GM18951 (cell line): ENCODE data around the gene SSBP3.

Experiments
- POLR2A ChIP-seq: IDR thresholded peaks from 4 replicates; pipeline ENCODE4 v1.6.1; 2011; ENCODE audit warnings: mild to moderate bottlenecking; ENCODE audit not compliant: insufficient read length, insufficient read depth; ENCODE audit errors: extremely low read depth
- in situ Hi-C: fragments of 300-500 bp; cut with MboI; formaldehyde crosslinking; loops from one replicate; pipeline ENCODE4 v1.12.0; 2022; ENCODE audit warnings: low sequenced_read_pairs, mixed read lengths, inconsistent platforms; ENCODE audit not compliant: unreplicated experiment

The SSBP3 gene

GRCh38 chr1:54365398-54365797 is 40.8 kb downstream of the SSBP3 start:
- no peak for TF ChIP-seq POLR2A
- in situ Hi-C loops, result no loop called here

- no peak for TF ChIP-seq POLR2A
These were observed 41.2 kb downstream of the SSBP3 start for GRCh38 chr1:54364995-54365394.

GRCh38 chr1:54364582-54364981 is 41.6 kb downstream of the SSBP3 start:
- TF ChIP-seq POLR2A, result no peak
- in situ Hi-C loops, result no loop called here

More at GRCh38 chr1:54364995-54365394, 41.2 kb downstream of the SSBP3 start:
- in situ Hi-C loops, result no loop called here

- TF ChIP-seq POLR2A, result no peak
- in situ Hi-C loops, result no loop called here
These were observed 42.3 kb downstream of the SSBP3 start for GRCh38 chr1:54363925-54364324.

GRCh38 chr1:54362881-54363340 is 43.3 kb downstream of the SSBP3 start:
- no peak for TF ChIP-seq POLR2A
- in situ Hi-C loops, result no loop called here

- in situ Hi-C loops, result no loop called here
- TF ChIP-seq POLR2A, result no peak
These were observed 44.9 kb downstream of the SSBP3 start for GRCh38 chr1:54361342-54361741.

- in situ Hi-C loops, result no loop called here
- TF ChIP-seq POLR2A, result no peak
These were observed 45.8 kb downstream of the SSBP3 start for GRCh38 chr1:54360165-54361005.

GRCh38 chr1:54359393-54360162 is 46.6 kb downstream of the SSBP3 start:
- no peak for TF ChIP-seq POLR2A
- in situ Hi-C loops, result no loop called here

GRCh38 chr1:54358503-54359168 is 47.6 kb downstream of the SSBP3 start:
- in situ Hi-C loops, result no loop called here
- TF ChIP-seq POLR2A, result no peak

GRCh38 chr1:54357967-54358366 is 48.2 kb downstream of the SSBP3 start:
- TF ChIP-seq POLR2A, result no peak

GRCh38 chr1:54356680-54357147 is 49.5 kb downstream of the SSBP3 start:
- no peak for TF ChIP-seq POLR2A
- in situ Hi-C loops, result no loop called here

More at GRCh38 chr1:54357967-54358366, 48.2 kb downstream of the SSBP3 start:
- in situ Hi-C loops, result no loop called here

- TF ChIP-seq POLR2A, result no peak
- in situ Hi-C loops, result no loop called here
These were observed 50.1 kb downstream of the SSBP3 start for GRCh38 chr1:54355931-54356679.
